Tibial nerve (tissue), 4 donors: Measurements from ENCODE around the gene TOP3A.

ENCODE experiments used
- CTCF ChIP-seq, 5 experiments: fragments of 200-600 bp in 3 of 5; fragments of 450-650 bp in 2 of 5; sonication (generic) in 3 of 5; IDR thresholded peaks; one replicate each; pipeline ENCODE4 v1.5.1; 2016 to 2019; ENCODE audit warnings: antibody characterized with exemption in 5 of 5, mild to moderate bottlenecking in 3 of 5, moderate library complexity in 2 of 5
- EP300 ChIP-seq, 2 donors: sonication (generic); formaldehyde crosslinking; IDR thresholded peaks; one replicate each; pipeline ENCODE4 v1.6.1; 2017; ENCODE audit warnings: antibody characterized with exemption in 2 of 2, mild to moderate bottlenecking in 1 of 2
- POLR2A ChIP-seq, 2 donors: fragments of 450-650 bp; IDR thresholded peaks; one replicate each; pipeline ENCODE4 v1.6.1; 2017; ENCODE audit warnings: antibody characterized with exemption in 2 of 2, mild to moderate bottlenecking in 2 of 2, moderate library complexity in 2 of 2

- TF ChIP-seq EP300 (IDR thresholded peaks at IDR 0.05) = no peak
- no peak for TF ChIP-seq POLR2A (IDR thresholded peaks at IDR 0.05)
- TF ChIP-seq CTCF (IDR thresholded peaks at IDR 0.05) = no peak
Observed at GRCh38 chr17:18253947-18254821, 60.6 kb downstream of the TOP3A start.
